Trophoblast cell (in vitro differentiated cells and primary cell): ENCODE results near the gene ZSWIM6.

Source experiments
- DNase-seq, 2 donors: peaks; one replicate each; pipeline ENCODE4 v3.0.0-alpha.2; 2016
- H2AFZ ChIP-seq: 2 replicates; pipeline ENCODE4 v1.6.1; 2013; ENCODE audit warnings: low read length, moderate library complexity, mild to moderate bottlenecking; ENCODE audit not compliant: insufficient read depth, poor library complexity
- H2AK5ac ChIP-seq: 2 replicates; pipeline ENCODE4 v1.6.1; 2013; ENCODE audit warnings: mild to moderate bottlenecking, low read length
- H2BK120ac ChIP-seq: 2 replicates; pipeline ENCODE4 v1.6.1; 2013; ENCODE audit warnings: low read length, mild to moderate bottlenecking, moderate library complexity; ENCODE audit not compliant: insufficient read depth, poor library complexity
- H2BK12ac ChIP-seq: 2 replicates; pipeline ENCODE4 v1.6.1; 2013; ENCODE audit warnings: mild to moderate bottlenecking, low read length, moderate library complexity
- H2BK5ac ChIP-seq: 2 replicates; pipeline ENCODE4 v1.6.1; 2013; ENCODE audit warnings: low read length, low read depth, moderate library complexity, mild to moderate bottlenecking; ENCODE audit not compliant: poor library complexity
- H3K14ac ChIP-seq: 2 replicates; pipeline ENCODE4 v1.6.1; 2013; ENCODE audit warnings: mild to moderate bottlenecking, low read length
- H3K18ac ChIP-seq: 2 replicates; pipeline ENCODE4 v1.6.1; 2013; ENCODE audit warnings: mild to moderate bottlenecking, low read length
- H3K23ac ChIP-seq: 2 replicates; pipeline ENCODE4 v1.6.1; 2013; ENCODE audit warnings: low read length
- H3K27ac ChIP-seq: 2 replicates; pipeline ENCODE4 v1.5.1; 2013; ENCODE audit warnings: low read depth, mild to moderate bottlenecking, inconsistent platforms, low read length, moderate library complexity
- H3K27me3 ChIP-seq: 2 replicates; pipeline ENCODE4 v1.6.1; 2013; ENCODE audit warnings: inconsistent platforms, mild to moderate bottlenecking, low read length, moderate library complexity; ENCODE audit not compliant: insufficient read depth
- H3K36me3 ChIP-seq, 2 experiments: 1 replicate in 1 of 2; 2 replicates in 1 of 2; pipeline ENCODE4 v1.6.1; 2013; ENCODE audit warnings: low read length in 2 of 2, mild to moderate bottlenecking in 2 of 2, moderate library complexity in 1 of 2; ENCODE audit not compliant: insufficient read depth in 2 of 2, control insufficient read depth in 1 of 2
- H3K4ac ChIP-seq: 2 replicates; pipeline ENCODE4 v1.6.1; 2013; ENCODE audit warnings: low read depth, mild to moderate bottlenecking, low read length, moderate library complexity
- H3K4me1 ChIP-seq, 2 experiments: 1 replicate in 1 of 2; 2 replicates in 1 of 2; pipeline ENCODE4 v1.6.1; 2013; ENCODE audit warnings: low read length in 2 of 2, mild to moderate bottlenecking in 2 of 2, moderate library complexity in 1 of 2; ENCODE audit not compliant: insufficient read depth in 2 of 2, control insufficient read depth in 1 of 2
- H3K4me2 ChIP-seq: 2 replicates; pipeline ENCODE4 v1.6.1; 2013; ENCODE audit warnings: inconsistent platforms, mild to moderate bottlenecking, low read length, moderate library complexity
- H3K4me3 ChIP-seq: 2 replicates; pipeline ENCODE4 v1.5.1; 2013; ENCODE audit warnings: mild to moderate bottlenecking, low read depth, low read length, inconsistent platforms
- H3K79me1 ChIP-seq: one replicate; pipeline ENCODE4 v1.6.1; 2013; ENCODE audit warnings: low read length
- H3K79me2 ChIP-seq: 2 replicates; pipeline ENCODE4 v1.6.1; 2013; ENCODE audit warnings: low read length, mild to moderate bottlenecking; ENCODE audit not compliant: control insufficient read depth, insufficient read depth, poor library complexity
- H3K9ac ChIP-seq: 2 replicates; pipeline ENCODE4 v1.6.1; 2013; ENCODE audit warnings: mild to moderate bottlenecking, low read length
- H3K9me3 ChIP-seq: 2 replicates; pipeline ENCODE4 v1.6.1; 2013; ENCODE audit warnings: low read depth, mild to moderate bottlenecking, control low read depth, inconsistent platforms, low read length; ENCODE audit not compliant: insufficient read depth
- H4K12ac ChIP-seq: 2 replicates; pipeline ENCODE4 v1.6.1; 2013; ENCODE audit warnings: low read depth, mild to moderate bottlenecking, low read length, moderate library complexity
- H4K8ac ChIP-seq: 2 replicates; pipeline ENCODE4 v1.6.1; 2013; ENCODE audit warnings: low read depth, mild to moderate bottlenecking, low read length, moderate library complexity
- H4K91ac ChIP-seq: one replicate; pipeline ENCODE4 v1.6.1; 2013; ENCODE audit warnings: low read depth, mild to moderate bottlenecking, low read length, moderate library complexity
- WGBS: extraction: QIAGEN DNeasy Blood & Tissue Kit; methylation state at CpG from one replicate; pipeline ENCODE4 v1.1.7; 2013; ENCODE audit warnings: missing lambda C conversion rate; ENCODE audit not compliant: insufficient read length, insufficient coverage; ENCODE audit errors: extremely low coverage; 5-methylcytosine and 5-hydroxymethylcytosine counted together

The ZSWIM6 gene

DNA sequence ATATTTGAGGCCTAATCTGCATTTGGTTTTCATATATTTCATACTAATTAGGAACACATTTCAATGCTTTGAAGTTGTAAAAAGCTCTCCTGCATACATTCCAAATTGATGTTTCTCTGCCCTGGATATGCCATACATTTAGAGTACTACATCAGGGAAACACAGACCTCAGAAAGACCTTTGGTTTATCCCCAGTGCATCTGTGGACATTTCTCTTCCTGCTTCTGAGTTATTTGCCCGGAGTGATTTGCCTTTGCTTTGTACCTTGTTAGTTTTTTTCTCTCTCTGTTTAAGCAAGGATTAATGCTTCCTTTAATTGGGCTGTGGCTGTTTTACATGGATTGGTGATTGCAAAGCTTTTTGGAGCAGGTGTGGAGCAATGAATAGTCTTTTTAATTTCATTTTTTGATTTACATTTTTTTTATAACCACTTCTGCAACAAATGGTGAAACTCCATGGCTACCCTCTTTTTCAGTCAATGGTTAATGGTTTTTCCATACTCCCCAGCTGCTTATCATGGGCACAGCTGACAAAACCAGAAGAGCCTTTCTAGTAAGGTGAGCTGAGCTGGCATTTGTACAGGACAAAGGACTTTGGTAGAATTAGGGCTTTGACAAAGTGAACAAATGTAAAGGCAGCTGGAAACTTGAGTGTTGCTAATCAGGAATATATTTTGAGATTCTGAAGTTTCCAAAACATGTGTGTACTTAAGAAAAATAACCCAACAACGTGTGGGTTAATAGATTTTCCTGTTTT is 54.2 kb downstream of the ZSWIM6 start:
- H3K23ac ChIP-seq, result no peak overlapping the region
- H2AK5ac ChIP-seq, result no peak overlapping the region
- no peaks in the 10 kb centered on the region for H3K79me2 ChIP-seq
- H4K8ac ChIP-seq, result no peak overlapping the region
- DNase-seq, result no peak
- H4K91ac ChIP-seq, result no peak overlapping the region
- no peak overlapping the region for H3K4ac ChIP-seq
- no peak overlapping the region for H2BK120ac ChIP-seq
- WGBS, result no CpG with 5 or more reads among the region's 2 CpGs
- no peak overlapping the region for H3K27ac ChIP-seq
- H3K18ac ChIP-seq, result no peak overlapping the region
- H3K4me3 ChIP-seq, result no peak overlapping the region
- no peaks in the 10 kb centered on the region for H3K27me3 ChIP-seq
- no peak overlapping the region for H2BK5ac ChIP-seq
- no peak overlapping the region for H3K14ac ChIP-seq
- H2BK12ac ChIP-seq, result no peak overlapping the region
- H3K9me3 ChIP-seq, result no peaks in the 10 kb centered on the region
- H3K4me2 ChIP-seq, result no peak overlapping the region
- H3K36me3 ChIP-seq, result peaks cover 2 to 4% of the 10 kb centered on the region in 2 experiments
- H3K9ac ChIP-seq, result no peak overlapping the region
- no peak overlapping the region for H4K12ac ChIP-seq
- H3K79me1 ChIP-seq, result no peaks in the 10 kb centered on the region
- no peaks in the 10 kb centered on the region for H3K4me1 ChIP-seq
- no peak overlapping the region for H2AFZ ChIP-seq

DNA sequence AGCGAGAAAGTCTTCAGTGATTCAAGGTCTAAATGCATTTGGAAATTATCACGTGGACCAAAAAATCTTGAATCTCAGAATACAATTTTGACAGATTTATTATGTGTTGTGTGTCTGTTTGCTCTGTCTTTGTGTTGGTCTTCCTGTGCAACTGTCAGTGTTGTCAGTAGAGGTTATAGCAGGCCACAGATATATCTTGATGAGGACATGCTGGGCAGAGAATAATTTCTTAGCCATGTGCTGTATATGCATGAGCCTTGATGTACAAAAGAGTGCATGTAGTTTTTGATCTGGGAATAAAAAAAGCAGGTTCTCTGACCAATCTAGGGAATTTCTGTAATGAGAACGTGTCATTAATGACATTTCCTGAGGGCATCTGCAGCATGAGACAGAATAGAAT is 57.6 kb downstream of the ZSWIM6 start:
- Histone ChIP-seq H3K23ac (no peak overlapping the region), H2AFZ (no peak overlapping the region), H2BK5ac (no peak overlapping the region), H3K14ac (no peak overlapping the region), H3K27ac (no peak overlapping the region), H3K9me3 (no peaks in the 10 kb centered on the region), H3K18ac (no peak overlapping the region), H3K4ac (no peak overlapping the region), H3K4me1 (no peaks in the 10 kb centered on the region), H3K27me3 (no peaks in the 10 kb centered on the region), H3K36me3 (peaks cover 4 to 5% of the 10 kb centered on the region in 2 experiments), H2BK12ac (no peak overlapping the region), H3K79me2 (no peaks in the 10 kb centered on the region), H3K4me2 (no peak overlapping the region), H3K4me3 (no peak overlapping the region), H4K91ac (no peak overlapping the region), H2BK120ac (no peak overlapping the region), H3K79me1 (no peaks in the 10 kb centered on the region), H4K12ac (no peak overlapping the region), H3K9ac (no peak overlapping the region), H2AK5ac (no peak overlapping the region), H4K8ac (no peak overlapping the region)
- no peak for DNase-seq
- WGBS, result no CpG with 5 or more reads among the region's 3 CpGs

DNA sequence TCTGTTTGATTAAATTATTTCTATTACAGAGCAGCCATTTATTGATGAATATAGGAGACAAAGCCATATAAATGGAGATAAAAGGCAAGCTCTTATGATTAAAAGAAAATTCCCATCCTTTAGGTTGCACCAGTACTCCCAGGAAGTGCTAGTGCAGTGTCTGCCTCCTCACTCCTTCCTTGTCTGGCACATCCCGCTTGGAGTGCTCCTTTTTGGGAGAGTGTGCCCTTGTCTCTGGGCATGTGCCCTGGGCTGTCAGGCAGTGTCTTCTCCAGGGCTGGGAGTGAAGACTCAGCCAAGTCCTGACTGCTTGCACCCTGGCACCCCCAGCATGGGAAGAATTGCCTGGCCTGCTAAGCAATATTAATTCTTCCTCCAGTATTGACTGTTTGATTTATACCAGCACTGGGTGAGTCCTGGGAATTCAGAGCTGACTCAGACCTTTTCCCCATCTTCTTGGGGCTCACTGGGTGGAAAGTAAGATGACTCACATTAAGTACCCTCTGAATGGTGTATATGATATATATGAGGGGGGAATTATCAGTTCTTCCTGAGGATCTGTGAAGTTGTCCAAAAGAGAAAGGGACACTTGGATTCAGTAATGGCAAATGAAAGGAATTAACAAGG is 62.1 kb downstream of the ZSWIM6 start:
- Histone ChIP-seq H3K79me2 (no peaks in the 10 kb centered on the region), H3K4ac (no peak overlapping the region), H3K4me3 (no peak overlapping the region), H3K4me2 (no peak overlapping the region), H3K4me1 (no peaks in the 10 kb centered on the region), H2AFZ (no peak overlapping the region), H2AK5ac (no peak overlapping the region), H3K27ac (no peak overlapping the region), H3K9ac (no peak overlapping the region), H4K8ac (no peak overlapping the region), H3K36me3 (peaks cover 4 to 5% of the 10 kb centered on the region in 2 experiments), H3K79me1 (no peaks in the 10 kb centered on the region), H3K9me3 (no peaks in the 10 kb centered on the region), H3K14ac (no peak overlapping the region), H3K27me3 (no peaks in the 10 kb centered on the region), H3K23ac (no peak overlapping the region), H2BK12ac (no peak overlapping the region), H4K91ac (no peak overlapping the region), H3K18ac (peak overlapping the region; percentile 27), H2BK120ac (no peak overlapping the region), H4K12ac (no peak overlapping the region), H2BK5ac (no peak overlapping the region)
- WGBS, result no CpG with 5 or more reads among the region's 1 CpG
- no peak for DNase-seq

DNA sequence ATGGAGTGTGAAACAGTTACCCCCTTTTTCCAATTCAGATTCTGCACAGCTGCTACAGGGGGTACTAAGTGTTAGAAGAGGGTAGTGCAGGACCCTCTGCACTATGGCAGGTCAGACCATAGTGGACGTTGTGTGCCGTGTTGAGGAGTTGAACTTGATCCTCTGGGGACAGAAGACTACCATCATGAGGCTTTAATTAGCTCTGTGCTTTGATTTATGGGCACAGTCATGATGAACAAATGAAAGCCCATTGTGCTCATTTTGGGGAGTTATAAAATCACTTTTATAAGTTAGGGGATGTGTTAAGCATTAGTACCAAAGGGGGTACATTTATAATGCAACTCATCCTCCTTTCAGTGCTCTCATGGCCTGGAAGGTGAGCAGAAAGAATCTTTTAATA is 62.7 kb downstream of the ZSWIM6 start:
- Histone ChIP-seq H4K91ac (no peak overlapping the region), H4K12ac (no peak overlapping the region), H3K36me3 (peaks cover 4 to 5% of the 10 kb centered on the region in 2 experiments), H3K4me2 (no peak overlapping the region), H2BK120ac (no peak overlapping the region), H3K14ac (no peak overlapping the region), H3K9me3 (no peaks in the 10 kb centered on the region), H2AK5ac (no peak overlapping the region), H3K4me1 (no peaks in the 10 kb centered on the region), H3K27ac (no peak overlapping the region), H3K9ac (no peak overlapping the region), H3K79me1 (no peaks in the 10 kb centered on the region), H3K79me2 (no peaks in the 10 kb centered on the region), H3K18ac (no peak overlapping the region), H2BK5ac (no peak overlapping the region), H3K4me3 (no peak overlapping the region), H4K8ac (no peak overlapping the region), H3K4ac (no peak overlapping the region), H2BK12ac (no peak overlapping the region), H3K23ac (no peak overlapping the region), H2AFZ (no peak overlapping the region), H3K27me3 (no peaks in the 10 kb centered on the region)
- WGBS, result no CpG with 5 or more reads among the region's 2 CpGs
- no peak for DNase-seq
